Inflammatory macrophage treated with lipopolysaccharide for 1 hour (primary cell): ENCODE results near the gene DNMT3A.

Experiments
- DNase-seq, 2 donors: peaks; one replicate each; pipeline ENCODE4 v3.0.0-alpha.2; 2020 to 2022

DNMT3A gene

GRCh38 chr2:25372405-25373268 is 30.9 kb upstream of the DNMT3A start:
- DNase-seq, result no peak

DNA sequence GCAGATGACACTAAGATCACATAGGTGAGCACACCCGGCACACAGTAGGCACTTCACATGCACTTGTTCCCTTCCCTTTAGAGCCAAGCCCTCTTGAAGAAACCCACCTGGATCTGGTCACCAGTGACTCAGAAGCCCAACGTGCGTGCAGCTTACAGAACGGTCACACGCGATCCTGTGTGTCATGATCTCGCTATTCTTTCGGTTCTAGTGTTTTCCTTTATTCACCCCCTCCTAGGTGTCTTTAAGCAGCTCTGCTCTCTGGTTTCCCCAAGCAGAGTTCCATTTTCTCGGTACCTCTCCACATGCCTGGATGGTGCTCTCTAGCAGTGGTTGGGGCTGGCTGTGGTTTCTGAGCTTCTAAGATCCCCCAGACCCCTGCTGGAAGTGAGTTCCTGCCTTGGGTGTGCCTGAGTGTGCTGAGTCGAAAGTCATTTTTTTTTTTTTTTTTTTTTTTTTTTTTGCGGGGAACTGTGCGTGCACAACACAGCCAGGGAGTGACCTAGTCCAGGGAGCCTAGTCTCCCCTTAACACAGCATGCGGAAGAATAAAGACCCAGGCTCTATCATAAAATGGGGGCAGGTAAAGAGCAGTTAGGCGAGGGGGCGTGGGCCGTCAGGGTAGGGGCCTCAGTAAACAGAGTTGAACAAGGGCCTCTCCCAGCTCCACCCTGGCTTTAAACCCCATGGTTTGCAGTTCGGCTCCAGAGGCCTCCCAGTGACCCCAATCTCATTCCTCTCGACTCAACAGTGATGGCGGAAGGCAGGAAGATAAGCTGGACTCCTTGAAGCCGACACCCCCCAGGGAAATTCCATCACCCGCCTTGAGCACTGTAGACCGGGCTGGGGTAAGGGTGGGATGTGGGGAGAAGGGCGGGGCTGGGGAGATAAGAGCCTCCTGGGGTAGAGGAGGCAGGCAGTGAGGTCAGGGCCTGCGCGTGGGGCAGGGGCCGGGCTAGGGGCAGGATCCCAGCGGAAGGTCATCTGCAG is 29.8 kb upstream of the DNMT3A start:
- DNase-seq, result no peak

GRCh38 chr2:25369876-25370275 is 28.2 kb upstream of the DNMT3A start:
- DNase-seq, result no peak

DNA sequence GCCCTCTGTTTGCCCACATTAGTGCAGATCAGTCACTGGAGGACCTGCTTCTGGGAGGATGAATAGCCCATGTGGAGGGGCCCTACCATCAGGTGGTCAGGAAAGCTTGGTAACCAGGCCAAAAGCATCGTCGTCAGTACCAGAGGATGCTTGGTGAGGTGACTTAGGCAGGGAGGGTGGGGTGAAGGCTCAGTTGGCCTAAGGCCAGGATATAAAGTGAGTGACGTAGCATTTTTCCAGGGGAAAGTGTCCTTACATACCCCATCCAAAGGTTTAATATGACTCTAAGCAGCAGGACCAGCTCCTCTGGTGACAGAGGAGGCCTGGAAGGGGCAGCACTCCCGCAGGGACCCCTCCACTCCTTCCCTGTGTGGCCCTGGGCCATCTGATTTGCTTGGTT is 27.7 kb upstream of the DNMT3A start:
- no peak for DNase-seq

GRCh38 chr2:25368660-25369059 is 26.9 kb upstream of the DNMT3A start:
- DNase-seq, result no peak

GRCh38 chr2:25367296-25367695 is 25.6 kb upstream of the DNMT3A start:
- DNase-seq, result no peak

GRCh38 chr2:25366629-25367028 is 24.9 kb upstream of the DNMT3A start:
- DNase-seq, result peak in 1 of 2 donors; percentile 13

- DNase-seq, result no peak
Observed at GRCh38 chr2:25365241-25365640, 23.5 kb upstream of the DNMT3A start.

DNA sequence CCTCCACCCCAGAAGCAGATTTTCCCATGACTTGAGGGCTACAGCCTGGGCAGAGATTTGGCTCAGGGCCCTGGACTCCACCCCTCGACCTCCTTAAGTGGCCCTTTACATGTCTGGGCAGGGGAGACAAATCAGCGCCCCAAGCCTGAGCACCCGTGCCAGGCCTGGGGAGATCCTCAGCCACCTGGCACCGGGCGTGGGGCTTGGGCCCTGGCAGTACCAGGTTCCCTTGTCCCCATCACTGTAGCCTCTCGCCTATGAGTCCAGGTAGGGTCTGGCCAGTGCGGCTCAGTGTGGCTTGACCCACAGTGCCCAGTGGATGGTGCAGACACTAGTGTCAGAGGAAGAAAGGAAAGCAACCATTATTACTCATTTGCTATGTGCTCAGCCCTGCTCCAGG is 22.0 kb upstream of the DNMT3A start:
- no peak for DNase-seq

GRCh38 chr2:25362434-25363145 is 20.9 kb upstream of the DNMT3A start:
- peak; percentile 90 to 93 for DNase-seq

DNA sequence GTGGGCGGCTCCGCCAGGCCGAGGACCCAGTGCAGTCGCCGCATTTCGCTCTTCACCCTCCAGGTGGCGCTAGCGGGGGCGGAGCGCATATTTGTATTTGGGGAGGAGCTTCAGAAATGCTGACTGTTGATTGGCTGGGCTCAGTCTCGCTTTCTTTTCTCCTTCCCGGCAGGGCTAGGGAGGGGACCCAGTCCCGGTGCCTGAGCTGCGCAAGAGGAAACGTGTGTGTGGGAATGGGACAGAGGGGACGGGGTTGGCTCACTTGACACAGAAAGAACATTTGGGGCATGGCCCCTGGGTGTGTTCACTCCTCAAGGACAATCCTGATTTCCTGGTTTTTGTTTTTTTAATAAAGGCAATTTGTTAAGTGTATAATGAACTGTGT is 20.3 kb upstream of the DNMT3A start:
- peak; percentile 87 to 99 for DNase-seq

DNA sequence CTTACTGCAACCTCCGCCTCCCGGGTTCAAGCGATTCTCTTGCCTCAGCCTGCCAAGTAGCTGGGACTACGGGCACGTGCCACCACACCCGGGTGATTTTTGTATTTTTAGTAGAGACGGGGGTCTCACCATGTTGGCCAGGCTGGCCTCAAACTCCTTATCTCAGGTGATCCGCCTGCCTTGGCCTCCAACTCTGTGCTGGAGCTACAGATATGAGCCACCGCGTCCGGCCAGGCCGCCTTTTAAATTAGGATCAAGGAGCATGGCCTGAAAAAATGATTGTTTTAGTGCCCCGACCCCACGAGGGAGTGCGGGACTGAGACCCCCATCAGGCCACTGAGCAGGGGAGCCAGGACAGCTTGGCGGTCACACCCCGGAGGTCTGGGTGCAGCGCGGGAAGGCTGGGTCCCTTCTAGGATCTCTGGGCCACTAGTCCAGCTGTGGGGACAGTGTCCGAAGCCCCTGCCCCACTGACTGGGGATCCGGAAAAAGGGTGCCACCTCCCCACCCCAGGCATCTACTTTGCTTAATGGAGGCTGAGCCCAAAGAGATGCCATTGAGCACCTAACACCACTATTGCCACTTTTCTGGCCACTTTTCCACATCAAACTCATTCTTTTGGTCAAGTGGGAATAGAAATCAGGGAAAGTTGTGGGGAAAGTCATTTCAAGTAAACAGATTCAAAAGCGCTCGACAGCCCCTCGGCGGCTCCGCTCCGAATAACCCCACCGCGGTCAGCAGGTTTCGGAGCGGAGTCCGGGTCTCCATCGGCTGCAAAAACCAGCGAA is 19.7 kb upstream of the DNMT3A start:
- no peak for DNase-seq

- peak; percentile 40 to 61 for DNase-seq
Observed at GRCh38 chr2:25358836-25359235, 17.1 kb upstream of the DNMT3A start.

GRCh38 chr2:25358249-25358815 is 16.6 kb upstream of the DNMT3A start:
- no peak for DNase-seq

- DNase-seq, result no peak
Observed at GRCh38 chr2:25356088-25356487, 14.4 kb upstream of the DNMT3A start.

- no peak for DNase-seq
Observed at GRCh38 chr2:25355270-25355669, 13.5 kb upstream of the DNMT3A start.

DNA sequence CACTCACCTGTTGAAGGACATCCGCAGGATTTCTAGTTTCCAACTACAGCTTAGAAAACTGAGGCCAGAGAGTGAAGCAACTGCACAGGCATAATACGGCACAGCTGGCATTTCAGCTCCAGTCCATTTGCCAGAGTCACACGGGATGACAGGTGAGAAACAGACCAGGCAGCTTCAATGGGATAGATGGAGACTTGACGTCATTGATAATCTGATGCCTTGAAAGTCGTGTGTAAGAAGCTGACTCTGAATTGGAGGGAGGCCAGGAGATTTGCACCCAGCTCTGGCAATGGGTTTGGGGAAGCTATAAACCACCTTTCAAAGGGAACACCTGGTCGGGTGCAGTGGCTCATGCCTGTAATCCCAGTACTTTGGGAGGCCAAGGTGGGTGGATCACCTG is 12.4 kb upstream of the DNMT3A start:
- no peak for DNase-seq

GRCh38 chr2:25349397-25349796 is 7.7 kb upstream of the DNMT3A start:
- peak in 1 of 2 donors; percentile 12 for DNase-seq

DNA sequence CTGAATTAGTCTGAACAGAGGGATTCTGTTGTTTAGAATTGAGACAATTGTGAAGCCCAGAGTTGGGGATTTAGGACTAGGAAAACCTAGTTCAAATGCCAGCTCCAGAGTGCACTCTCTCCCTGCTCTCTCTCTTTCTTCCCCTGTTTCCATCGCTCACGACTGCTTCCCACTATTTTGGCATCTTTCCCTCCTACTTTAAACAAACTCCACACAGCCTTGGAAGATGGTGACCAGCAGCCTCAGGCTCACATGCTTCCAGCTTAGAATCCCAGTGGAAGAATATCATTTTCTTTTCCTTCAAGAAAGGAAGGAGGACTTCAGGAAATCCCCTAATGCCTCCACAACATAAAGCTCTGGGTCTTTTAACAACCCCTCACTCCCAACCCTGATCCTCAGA is 6.1 kb upstream of the DNMT3A start:
- no peak for DNase-seq

GRCh38 chr2:25347205-25347815 is 5.6 kb upstream of the DNMT3A start:
- no peak for DNase-seq

GRCh38 chr2:25343187-25343825 is 1.6 kb upstream of the DNMT3A start:
- DNase-seq, result no peak
